PC-3 (cell line): Measurements from ENCODE around the gene PRSS33. TPM values are rescaled to one million over a fixed set of nuclear protein-coding genes. Genes with fewer than 3 reads are reported as not detected.

ENCODE experiments used
- ATAC-seq: fragments of 200-7000 bp; cut with Tn5 transposase; 2 replicates; pipeline ENCODE4 v1.9.1; 2020; ENCODE audit warnings: mild to moderate bottlenecking, moderate library complexity
- BruUV-seq: library from RNA; stranded (reverse); fragments of 400-500 nt; replicated peaks from 2 replicates; lab custom pipeline; 2021; lab: Mats Ljungman, UMichigan
- CTCF ChIA-PET: fragments of 300-600 bp; sonication (Branson Sonifier 250); formaldehyde crosslinking; loops from one replicate; lab custom pipeline; 2022; ENCODE audit warnings: antibody characterized with exemption; lab: Charles Lee
- POLR2A ChIA-PET: fragments of 300-600 bp; sonication (Branson Sonifier 250); formaldehyde crosslinking; loops from one replicate; lab custom pipeline; 2022; ENCODE audit warnings: antibody characterized with exemption; ENCODE audit not compliant: unreplicated experiment; lab: Charles Lee
- DNase-seq: peaks from one replicate; pipeline ENCODE4 v3.0.0-alpha.2; 2015
- H2AFZ ChIP-seq: fragments of 300-600 bp; sonication (generic); 2 replicates; pipeline ENCODE4 v1.6.0; 2016; ENCODE audit warnings: antibody characterized with exemption, low read length
- H3F3A ChIP-seq: fragments of 300-600 bp; sonication (generic); one replicate; pipeline ENCODE4 v1.6.0; 2017; ENCODE audit warnings: antibody characterized with exemption, low read length, control low read depth, mild to moderate bottlenecking; ENCODE audit not compliant: unreplicated experiment
- H3K27ac ChIP-seq: fragments of 300-600 bp; sonication (generic); 2 replicates; pipeline ENCODE4 v1.5.1; 2016; ENCODE audit warnings: mild to moderate bottlenecking, low read length
- H3K27me3 ChIP-seq: fragments of 300-600 bp; sonication (generic); 2 replicates; pipeline ENCODE4 v1.6.1; 2016; ENCODE audit warnings: low read length, mixed read lengths
- H3K36me3 ChIP-seq: fragments of 300-600 bp; sonication (generic); 2 replicates; pipeline ENCODE4 v1.6.1; 2016; ENCODE audit warnings: low read depth, mixed run types, low read length, mixed read lengths
- H3K4me1 ChIP-seq: fragments of 300-600 bp; sonication (generic); 2 replicates; pipeline ENCODE4 v1.5.1; 2016; ENCODE audit warnings: low read length; ENCODE audit not compliant: insufficient read depth
- H3K4me2 ChIP-seq: fragments of 300-600 bp; sonication (generic); 2 replicates; pipeline ENCODE4 v1.6.0; 2016; ENCODE audit warnings: low read length
- H3K4me3 ChIP-seq: fragments of 300-600 bp; sonication (generic); 2 replicates; pipeline ENCODE4 v1.5.1; 2016; ENCODE audit warnings: mild to moderate bottlenecking, low read length, mixed read lengths
- H3K79me2 ChIP-seq: fragments of 300-600 bp; sonication (generic); 2 replicates; pipeline ENCODE4 v1.6.1; 2017; ENCODE audit warnings: low read length, mixed read lengths
- H3K9ac ChIP-seq: fragments of 300-600 bp; sonication (generic); 2 replicates; pipeline ENCODE4 v1.6.0; 2016; ENCODE audit warnings: mild to moderate bottlenecking, low read length
- H3K9me2 ChIP-seq: fragments of 300-600 bp; sonication (generic); replicated peaks from 2 replicates; pipeline ENCODE4 v1.6.1; 2016; ENCODE audit warnings: mixed run types, low read length, mixed read lengths
- H3K9me3 ChIP-seq: fragments of 300-600 bp; sonication (generic); 2 replicates; pipeline ENCODE4 v1.6.1; 2016; ENCODE audit warnings: low read length, mixed read lengths
- H4K20me1 ChIP-seq: fragments of 300-600 bp; sonication (generic); 2 replicates; pipeline ENCODE4 v1.6.1; 2016; ENCODE audit warnings: low read length, mixed read lengths
- EZH2 ChIP-seq: fragments of 300-600 bp; sonication (generic); IDR thresholded peaks from one replicate; pipeline ENCODE4 v1.6.1; 2017; ENCODE audit warnings: antibody characterized with exemption, mild to moderate bottlenecking, low read length; ENCODE audit not compliant: unreplicated experiment
- EZH2phosphoT487 ChIP-seq: fragments of 300-600 bp; sonication (generic); IDR thresholded peaks from 2 replicates; pipeline ENCODE4 v1.6.1; 2018; ENCODE audit warnings: mild to moderate bottlenecking, antibody characterized with exemption, low read length, borderline replicate concordance
- intact Hi-C: fragments of 100-400 bp; cut with micrococcal nuclease; formaldehyde crosslinking; loops from 2 replicates; pipeline ENCODE4 v1.9.0; 2023
- total RNA-seq: library from RNA; depleted of rRNA; stranded (reverse); fragments of >200 nt; gene quantifications from 2 replicates; pipeline ENCODE4 v1.2.3, GENCODE V29; 2014
- TF ChIP-seq, protein P1 (sequence below): fragments of 300-600 bp; sonication (generic); conservative IDR thresholded peaks from 2 replicates; pipeline ENCODE4 v1.5.1; 2017; ENCODE audit warnings: antibody characterized with exemption, low read depth, mild to moderate bottlenecking, low read length

PRSS33 gene
- total RNA-seq, 1 experiment from 2014 or later = 0.11 TPM

- no peaks in the 10 kb centered on the region for H3F3A ChIP-seq
- no peak for TF ChIP-seq EZH2phosphoT487
- no peak for TF ChIP-seq EZH2
- TF ChIP-seq, protein P1, sequence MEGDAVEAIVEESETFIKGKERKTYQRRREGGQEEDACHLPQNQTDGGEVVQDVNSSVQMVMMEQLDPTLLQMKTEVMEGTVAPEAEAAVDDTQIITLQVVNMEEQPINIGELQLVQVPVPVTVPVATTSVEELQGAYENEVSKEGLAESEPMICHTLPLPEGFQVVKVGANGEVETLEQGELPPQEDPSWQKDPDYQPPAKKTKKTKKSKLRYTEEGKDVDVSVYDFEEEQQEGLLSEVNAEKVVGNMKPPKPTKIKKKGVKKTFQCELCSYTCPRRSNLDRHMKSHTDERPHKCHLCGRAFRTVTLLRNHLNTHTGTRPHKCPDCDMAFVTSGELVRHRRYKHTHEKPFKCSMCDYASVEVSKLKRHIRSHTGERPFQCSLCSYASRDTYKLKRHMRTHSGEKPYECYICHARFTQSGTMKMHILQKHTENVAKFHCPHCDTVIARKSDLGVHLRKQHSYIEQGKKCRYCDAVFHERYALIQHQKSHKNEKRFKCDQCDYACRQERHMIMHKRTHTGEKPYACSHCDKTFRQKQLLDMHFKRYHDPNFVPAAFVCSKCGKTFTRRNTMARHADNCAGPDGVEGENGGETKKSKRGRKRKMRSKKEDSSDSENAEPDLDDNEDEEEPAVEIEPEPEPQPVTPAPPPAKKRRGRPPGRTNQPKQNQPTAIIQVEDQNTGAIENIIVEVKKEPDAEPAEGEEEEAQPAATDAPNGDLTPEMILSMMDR = peak; percentile 29; the same call in 1 of the 2 replicates
- no TSS peak for BruUV-seq
- H4K20me1 ChIP-seq = no peaks in the 10 kb centered on the region
- H3K27me3 ChIP-seq = no peaks in the 10 kb centered on the region
- ChIA-PET CTCF (no interaction called here), POLR2A (no interaction called here)
- H2AFZ ChIP-seq = peak overlapping the region; percentile 45; the same call in 1 of the 2 replicates
- H3K9me2 ChIP-seq = no peaks in the 10 kb centered on the region
- peak overlapping the region; percentile 62 for H3K4me2 ChIP-seq
- H3K9me3 ChIP-seq = no peaks in the 10 kb centered on the region
- ATAC-seq = peak; percentile 39
- H3K36me3 ChIP-seq = no peaks in the 10 kb centered on the region
- H3K4me1 ChIP-seq = no peaks in the 10 kb centered on the region
- no peak overlapping the region for H3K9ac ChIP-seq
- H3K27ac ChIP-seq = no peak overlapping the region
- DNase-seq = no peak
- H3K79me2 ChIP-seq = no peaks in the 10 kb centered on the region
- intact Hi-C loops = no loop called here
- peak overlapping the region; percentile 46 for H3K4me3 ChIP-seq
Observed at GRCh38 chr16:2785101-2785991, 2.0 kb downstream of the PRSS33 start.

- Histone ChIP-seq H3K27me3 (no peaks in the 10 kb centered on the region), H3F3A (no peaks in the 10 kb centered on the region), H3K27ac (no peak overlapping the region), H3K4me3 (no peak overlapping the region), H3K9me2 (no peaks in the 10 kb centered on the region), H3K4me2 (peak overlapping the region; percentile 62), H3K36me3 (no peaks in the 10 kb centered on the region), H3K79me2 (no peaks in the 10 kb centered on the region), H4K20me1 (no peaks in the 10 kb centered on the region), H2AFZ (0 out of 2 replicates have a peak overlapping the region, but pooled peaks have one; percentile 45), H3K9ac (no peak overlapping the region), H3K9me3 (no peaks in the 10 kb centered on the region), H3K4me1 (no peaks in the 10 kb centered on the region)
- intact Hi-C loops = no loop called here
- DNase-seq (no peak), ATAC-seq (no peak)
- ChIA-PET POLR2A (no interaction called here), CTCF (no interaction called here)
- TF ChIP-seq, protein P1 = no peak
- no peak for TF ChIP-seq EZH2phosphoT487
- no peak for TF ChIP-seq EZH2
- BruUV-seq = no TSS peak
Observed at GRCh38 chr16:2784358-2785100, 2.8 kb downstream of the PRSS33 start.
